ENCODE results near the gene R3HCC1L. TPM values are rescaled to one million over a fixed set of nuclear protein-coding genes. Genes with fewer than 3 reads are reported as not detected.
"Not testable (repeated sequence)": the region's sequence is repeated elsewhere in the genome, so short reads cannot be mapped to it uniquely, and the experiment has no call there.

R3HCC1L gene
- total RNA-seq, 1 experiment from 2014 or later = 30.6 TPM

DNA sequence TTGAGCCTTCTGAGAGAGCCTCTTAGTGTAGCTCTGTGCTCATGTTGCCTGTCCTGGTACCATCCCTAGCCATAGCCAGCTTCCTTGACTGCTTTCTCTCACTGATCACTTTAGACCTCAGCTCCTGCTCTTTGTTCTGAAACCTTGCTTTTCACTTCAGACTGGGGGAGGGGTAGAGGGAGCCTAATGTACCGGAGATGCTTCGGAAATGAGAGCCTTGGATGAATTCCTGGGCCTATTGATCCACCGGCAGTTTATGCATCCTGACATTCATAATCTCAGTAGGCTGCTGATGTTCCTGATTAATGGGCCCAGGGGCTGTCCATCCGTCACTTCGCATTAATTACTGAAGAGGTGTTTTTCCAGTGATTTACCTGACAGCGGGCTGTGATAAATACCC is 38.8 kb downstream of the R3HCC1L start:
- no peak for DNase-seq
- H3K27me3 ChIP-seq = no peaks in the 10 kb centered on the region
- no peak overlapping the region for H3K27ac ChIP-seq

DNA sequence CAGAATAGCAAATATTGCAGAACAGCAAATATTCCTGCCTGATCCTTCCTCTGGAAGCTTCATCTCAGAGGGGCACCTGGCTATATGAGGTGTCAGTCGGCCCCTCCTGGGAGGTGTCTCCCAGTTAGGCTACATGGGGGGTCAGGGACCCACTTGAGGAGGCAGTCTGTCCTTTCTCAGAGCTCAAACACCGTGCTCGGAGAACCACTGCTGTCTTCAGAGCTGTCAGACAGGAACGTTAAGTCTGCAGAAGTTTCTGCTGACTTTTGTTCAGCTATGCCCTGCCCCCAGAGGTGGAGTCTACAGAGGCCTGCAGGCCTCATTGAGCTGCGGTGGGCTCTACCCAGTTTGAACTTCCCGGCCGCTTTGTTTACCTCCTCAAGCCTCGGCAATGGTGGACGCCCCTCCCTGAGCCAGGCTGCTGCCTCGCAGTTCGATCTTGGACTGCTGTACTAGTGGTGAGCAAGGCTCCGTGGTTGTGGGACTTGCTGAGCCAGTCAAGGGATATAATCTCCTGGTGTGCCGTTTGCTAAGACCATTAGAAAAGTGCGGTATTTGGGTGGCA is 48.0 kb downstream of the R3HCC1L start:
- not testable (repeated sequence) for H3K4me1 ChIP-seq; H3K27ac ChIP-seq; H3K9me3 ChIP-seq (replicated peaks); H3K27me3 ChIP-seq; DNase-seq; H3K4me3 ChIP-seq
- peaks cover 11% of the 10 kb centered on the region; the same call in 1 of the 2 replicates for H3K36me3 ChIP-seq

More for the DNA sequence above, 38.8 kb downstream of the R3HCC1L start:
- peaks cover 3% of the 10 kb centered on the region; the same call in 1 of the 2 replicates for H3K9me3 ChIP-seq (replicated peaks)
- peaks cover 16% of the 10 kb centered on the region for H3K36me3 ChIP-seq
- H3K4me1 ChIP-seq = peaks cover 13% of the 10 kb centered on the region
- no peak overlapping the region for H3K4me3 ChIP-seq

DNA sequence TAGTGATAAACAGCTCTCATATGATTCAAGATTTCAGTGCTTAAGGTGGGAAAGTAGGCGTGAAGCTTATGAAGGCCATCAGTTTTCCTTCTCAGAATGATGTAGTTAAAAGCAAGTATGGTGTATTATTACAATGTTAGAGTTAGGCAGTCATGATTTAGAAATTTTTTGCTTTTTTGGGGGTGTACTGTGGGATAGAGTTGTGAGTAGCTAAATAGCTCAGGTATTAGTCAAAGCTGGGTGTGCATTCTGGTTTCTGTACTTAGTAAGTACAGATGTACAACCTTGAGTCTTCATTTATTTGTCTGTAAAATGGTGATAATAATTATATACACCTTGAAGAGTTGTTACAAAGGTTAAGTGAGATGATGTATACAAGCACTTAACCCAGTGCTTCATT is 52.2 kb downstream of the R3HCC1L start:
- H3K27ac ChIP-seq = no peak overlapping the region

DNA sequence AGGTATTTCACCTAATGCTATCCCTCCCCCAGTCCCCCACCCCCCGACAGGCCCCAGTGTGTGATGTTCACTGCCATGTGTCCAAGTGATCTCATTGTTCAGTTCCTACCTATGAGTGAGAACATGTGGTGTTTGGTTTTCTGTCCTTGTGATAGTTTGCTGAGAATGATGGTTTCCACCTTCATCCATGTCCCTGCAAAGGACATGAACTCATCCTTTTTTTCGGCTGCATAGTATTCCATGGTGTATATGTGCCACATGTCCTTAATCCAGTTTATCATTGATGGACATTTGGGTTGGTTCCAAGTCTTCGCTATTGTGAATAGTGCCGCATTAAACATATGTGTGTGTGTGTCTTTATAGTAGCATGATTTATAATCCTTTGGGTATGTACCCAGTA is 56.3 kb downstream of the R3HCC1L start:
- H3K36me3 ChIP-seq; H3K4me1 ChIP-seq; H3K4me3 ChIP-seq; H3K27ac ChIP-seq; DNase-seq; H3K27me3 ChIP-seq; H3K9me3 ChIP-seq (replicated peaks): not testable (repeated sequence)

More for the DNA sequence above, 52.2 kb downstream of the R3HCC1L start:
- DNase-seq = no peak
- Histone ChIP-seq H3K27me3 (no peaks in the 10 kb centered on the region), H3K4me3 (no peak overlapping the region), H3K9me3 (replicated peaks) (no peaks in the 10 kb centered on the region), H3K4me1 (no peaks in the 10 kb centered on the region), H3K36me3 (peaks cover 11% of the 10 kb centered on the region; the same call in 1 of the 2 replicates)

DNA sequence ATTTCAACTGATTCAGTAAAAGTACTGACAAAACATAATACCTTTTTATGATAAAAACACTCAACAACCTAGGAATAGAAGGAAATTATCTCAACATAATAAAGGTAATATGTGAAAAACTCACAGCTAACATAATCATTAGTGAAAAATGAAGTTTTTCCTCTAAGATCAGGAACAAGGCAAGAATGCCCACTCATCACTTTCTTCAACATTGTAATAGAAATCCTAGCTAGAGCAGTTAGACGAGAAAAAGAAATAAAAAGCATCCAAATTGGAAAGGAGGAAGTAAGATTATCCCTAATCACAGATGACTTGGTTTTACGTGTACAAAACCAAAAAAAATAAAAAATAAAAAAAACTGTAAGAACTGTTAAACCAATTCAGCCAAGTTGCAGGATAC is 58.6 kb downstream of the R3HCC1L start:
- Histone ChIP-seq H3K9me3 (replicated peaks) (no peaks in the 10 kb centered on the region; the same call in 1 of the 2 replicates), H3K4me3 (no peak overlapping the region), H3K27ac (no peak overlapping the region), H3K36me3 (peaks cover 7% of the 10 kb centered on the region), H3K4me1 (no peaks in the 10 kb centered on the region), H3K27me3 (no peaks in the 10 kb centered on the region)
- no peak for DNase-seq

DNA sequence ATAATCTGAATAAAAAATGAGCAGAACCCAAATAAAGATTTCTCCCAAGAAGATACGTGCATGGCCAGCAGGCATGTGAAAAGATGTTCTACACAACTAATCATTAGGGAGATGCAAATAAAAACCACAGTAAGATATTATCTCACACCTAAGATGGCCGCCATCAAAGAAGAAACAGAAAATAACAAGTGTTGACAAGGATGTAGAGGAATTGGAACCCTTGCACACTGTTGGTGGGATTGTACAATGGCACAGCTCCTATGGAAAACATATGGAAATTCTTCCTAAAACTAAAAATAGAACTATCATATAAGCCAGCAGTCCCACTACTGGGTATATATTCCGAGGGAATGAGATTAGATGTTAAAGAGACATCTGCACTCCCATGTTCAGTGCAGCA is 60.2 kb downstream of the R3HCC1L start:
- Histone ChIP-seq H3K4me1 (no peaks in the 10 kb centered on the region), H3K36me3 (peaks cover 7% of the 10 kb centered on the region), H3K27ac (no peak overlapping the region), H3K27me3 (no peaks in the 10 kb centered on the region), H3K9me3 (replicated peaks) (no peaks in the 10 kb centered on the region; the same call in 1 of the 2 replicates), H3K4me3 (no peak overlapping the region)
- no peak for DNase-seq

DNA sequence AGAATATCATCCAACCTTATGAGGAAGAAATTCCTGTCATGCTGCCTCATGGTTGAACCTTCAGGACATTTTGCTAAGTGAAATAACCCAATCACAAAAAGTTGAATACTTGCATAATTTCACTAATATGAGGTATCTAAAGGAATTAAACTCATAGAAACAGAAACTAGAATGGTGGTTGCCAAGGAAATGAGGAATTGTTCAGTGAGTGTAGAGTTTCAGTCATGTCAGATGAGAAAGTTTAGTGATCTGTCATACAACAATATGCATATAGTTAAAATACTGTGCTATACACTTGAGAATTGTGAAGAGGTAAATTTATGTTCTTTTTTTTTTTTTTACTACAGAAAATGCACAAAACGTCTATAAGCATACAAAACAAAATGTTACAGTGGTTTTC is 60.7 kb downstream of the R3HCC1L start:
- DNase-seq = no peak
- Histone ChIP-seq H3K27ac (no peak overlapping the region), H3K4me1 (no peaks in the 10 kb centered on the region), H3K4me3 (no peak overlapping the region), H3K36me3 (peaks cover 7% of the 10 kb centered on the region), H3K27me3 (no peaks in the 10 kb centered on the region), H3K9me3 (replicated peaks) (no peaks in the 10 kb centered on the region; the same call in 1 of the 2 replicates)

DNA sequence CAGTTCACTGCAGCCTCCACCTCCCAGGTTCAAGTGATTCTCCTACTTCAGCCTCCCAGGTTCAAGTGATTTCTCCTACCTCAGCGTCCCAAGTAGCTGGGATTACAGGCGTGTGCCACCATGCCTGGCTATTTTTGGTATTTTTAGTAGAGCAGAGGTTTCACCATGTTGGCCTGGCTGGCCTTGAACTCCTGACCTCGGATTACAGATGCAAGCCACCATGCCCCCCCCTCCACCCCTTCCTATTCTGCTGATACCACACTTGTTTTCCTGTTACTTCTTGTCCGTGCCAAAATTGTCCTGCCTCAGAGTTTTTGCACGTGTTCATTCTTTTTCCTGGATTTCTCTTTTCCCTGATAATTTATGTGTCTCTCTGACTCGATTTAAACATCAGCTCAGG is 62.5 kb downstream of the R3HCC1L start:
- no peak overlapping the region for H3K4me3 ChIP-seq

DNA sequence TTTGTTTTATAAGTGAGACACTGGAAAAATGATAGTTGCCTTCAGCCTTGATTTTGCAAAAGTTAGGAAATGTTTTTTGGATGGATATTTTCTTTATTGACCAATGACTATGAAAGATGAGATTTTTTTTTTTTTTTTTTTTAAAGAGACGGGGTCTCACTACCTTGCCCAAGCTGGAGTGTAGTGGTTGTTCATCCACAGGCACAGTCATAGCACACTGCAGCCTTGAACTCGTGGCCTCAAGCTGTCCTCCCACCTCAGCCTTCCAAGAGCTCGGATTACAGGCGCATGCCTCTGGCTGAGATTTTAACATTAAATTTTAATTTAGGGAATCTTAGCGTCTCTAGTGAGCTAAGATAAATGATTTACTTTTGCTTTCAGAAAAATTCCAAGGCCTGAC is 67.3 kb downstream of the R3HCC1L start:
- no peaks in the 10 kb centered on the region for H3K9me3 ChIP-seq (replicated peaks)
- no peaks in the 10 kb centered on the region for H3K4me1 ChIP-seq
- H3K27ac ChIP-seq = no peak overlapping the region
- H3K36me3 ChIP-seq = no peaks in the 10 kb centered on the region; the same call in 1 of the 2 replicates
- no peak for DNase-seq
- no peak overlapping the region for H3K4me3 ChIP-seq
- H3K27me3 ChIP-seq = no peaks in the 10 kb centered on the region

More for the DNA sequence above, 62.5 kb downstream of the R3HCC1L start:
- H3K4me1 ChIP-seq = no peaks in the 10 kb centered on the region
- H3K27ac ChIP-seq = no peak overlapping the region
- no peak for DNase-seq
- H3K36me3 ChIP-seq = peaks cover 7% of the 10 kb centered on the region
- H3K9me3 ChIP-seq (replicated peaks) = no peaks in the 10 kb centered on the region; the same call in 1 of the 2 replicates
- no peaks in the 10 kb centered on the region for H3K27me3 ChIP-seq

DNA sequence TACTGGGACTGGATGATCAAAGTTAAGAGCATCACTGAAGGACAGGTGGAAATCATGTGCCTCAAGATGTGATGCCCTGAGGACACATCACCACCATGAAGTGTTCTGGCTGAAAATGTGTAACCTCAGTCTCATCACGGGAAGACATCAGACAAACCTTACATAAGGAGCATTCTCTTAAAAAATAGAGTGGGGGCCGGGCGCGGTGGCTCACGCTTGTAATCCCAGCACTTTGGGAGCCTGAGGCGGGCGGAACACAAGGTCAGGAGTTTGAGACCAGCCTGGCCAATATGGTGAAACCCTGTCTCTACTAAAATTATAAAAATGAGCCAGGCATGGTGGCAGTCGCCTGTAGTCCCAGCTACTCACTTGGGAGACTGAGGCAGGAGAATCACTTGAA is 67.9 kb downstream of the R3HCC1L start:
- Histone ChIP-seq H3K9me3 (replicated peaks) (no peaks in the 10 kb centered on the region), H3K27me3 (no peaks in the 10 kb centered on the region), H3K4me1 (no peaks in the 10 kb centered on the region), H3K4me3 (no peak overlapping the region), H3K27ac (no peak overlapping the region), H3K36me3 (no peaks in the 10 kb centered on the region; the same call in 1 of the 2 replicates)
- no peak for DNase-seq

DNA sequence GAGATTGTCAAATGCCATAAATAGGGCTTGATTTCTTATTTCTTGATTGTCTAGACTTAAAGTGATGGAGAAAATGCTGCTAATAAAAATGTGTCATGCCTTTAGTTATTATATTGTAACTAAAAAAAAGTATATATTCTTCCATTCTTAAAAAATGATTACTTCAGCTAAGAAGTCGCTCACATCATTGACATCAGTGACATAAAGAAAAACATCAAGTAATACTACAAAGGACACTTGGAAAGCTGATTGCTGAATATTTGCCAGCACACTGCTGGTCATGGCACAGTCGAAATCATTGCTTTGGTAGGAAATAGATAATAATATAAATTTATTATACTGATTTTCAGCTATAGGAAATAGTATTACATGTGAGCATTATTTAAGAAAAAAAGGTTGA is 70.9 kb downstream of the R3HCC1L start:
- Histone ChIP-seq H3K9me3 (replicated peaks) (no peaks in the 10 kb centered on the region), H3K4me1 (no peaks in the 10 kb centered on the region), H3K27ac (no peak overlapping the region), H3K4me3 (no peak overlapping the region), H3K36me3 (peaks cover 10% of the 10 kb centered on the region), H3K27me3 (no peaks in the 10 kb centered on the region)
- no peak for DNase-seq

DNA sequence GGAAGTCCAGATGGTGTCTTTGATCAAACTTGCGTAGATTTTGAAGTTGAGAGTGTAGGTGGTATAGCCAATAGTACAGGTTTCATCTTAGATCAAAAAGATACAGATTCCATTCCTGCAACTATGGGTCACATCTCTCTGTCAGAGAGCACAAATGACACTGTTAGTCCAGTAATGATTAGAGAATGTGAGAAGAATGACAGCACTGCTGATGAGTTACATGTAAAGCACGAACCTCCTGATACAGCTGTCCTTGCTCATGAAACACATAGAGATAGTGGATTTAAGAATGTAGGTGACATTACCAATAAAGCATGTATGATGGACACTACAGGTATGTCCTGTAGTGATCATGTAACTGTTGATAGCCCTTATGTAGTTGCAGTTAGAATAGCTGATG is 74.5 kb downstream of the R3HCC1L start:
- H3K4me3 ChIP-seq = no peak overlapping the region
- no peak overlapping the region for H3K27ac ChIP-seq
- H3K36me3 ChIP-seq = peaks cover 10% of the 10 kb centered on the region; the same call in 1 of the 2 replicates
- no peak for DNase-seq
- no peaks in the 10 kb centered on the region for H3K4me1 ChIP-seq
- no peaks in the 10 kb centered on the region for H3K9me3 ChIP-seq (replicated peaks)
- no peaks in the 10 kb centered on the region for H3K27me3 ChIP-seq

DNA sequence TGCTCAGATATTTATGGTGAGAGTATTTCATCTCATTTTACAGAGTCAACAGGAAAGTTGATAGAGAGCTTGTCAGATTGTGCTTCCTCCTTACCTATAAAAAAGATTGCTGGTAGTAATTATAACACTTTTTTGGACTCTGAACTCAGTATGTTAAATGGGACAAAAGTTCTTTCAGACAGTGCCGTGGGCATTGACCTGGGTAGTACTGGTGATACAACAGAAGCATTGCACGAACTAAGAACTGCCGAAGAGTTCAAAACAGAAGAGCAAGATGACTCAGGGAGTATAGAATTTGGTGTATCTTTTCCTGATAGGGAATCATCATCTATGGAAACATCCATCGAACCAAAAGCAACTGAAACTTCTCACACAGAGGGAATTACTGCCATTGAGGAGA is 75.0 kb downstream of the R3HCC1L start:
- Histone ChIP-seq H3K27me3 (no peaks in the 10 kb centered on the region), H3K4me1 (no peaks in the 10 kb centered on the region), H3K36me3 (peaks cover 10% of the 10 kb centered on the region; the same call in 1 of the 2 replicates), H3K9me3 (replicated peaks) (no peaks in the 10 kb centered on the region), H3K4me3 (no peak overlapping the region), H3K27ac (no peak overlapping the region)
- no peak for DNase-seq

DNA sequence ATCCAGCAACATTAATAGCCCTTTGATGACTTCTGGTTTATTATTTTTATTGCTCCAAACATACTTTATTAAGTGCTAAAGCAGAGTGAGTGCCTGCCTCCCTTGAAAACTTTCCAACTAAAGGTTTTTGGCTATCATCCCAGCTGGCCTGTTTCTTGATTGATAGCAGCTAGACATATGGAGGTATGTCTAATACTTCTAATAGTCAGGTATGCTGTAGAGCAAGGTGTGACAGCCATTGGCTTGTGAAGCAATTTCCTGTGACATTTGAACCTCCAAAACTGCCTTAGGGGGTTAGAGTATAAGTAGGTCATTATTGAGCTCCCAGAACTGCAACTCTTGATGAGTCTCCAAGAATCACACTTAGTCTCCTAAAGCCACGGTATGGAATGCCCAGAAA is 77.7 kb downstream of the R3HCC1L start:
- Histone ChIP-seq H3K27me3 (no peaks in the 10 kb centered on the region), H3K4me3 (no peak overlapping the region), H3K9me3 (replicated peaks) (no peaks in the 10 kb centered on the region), H3K27ac (no peak overlapping the region), H3K4me1 (no peaks in the 10 kb centered on the region), H3K36me3 (peaks cover 10% of the 10 kb centered on the region; the same call in 1 of the 2 replicates)
- no peak for DNase-seq

DNA sequence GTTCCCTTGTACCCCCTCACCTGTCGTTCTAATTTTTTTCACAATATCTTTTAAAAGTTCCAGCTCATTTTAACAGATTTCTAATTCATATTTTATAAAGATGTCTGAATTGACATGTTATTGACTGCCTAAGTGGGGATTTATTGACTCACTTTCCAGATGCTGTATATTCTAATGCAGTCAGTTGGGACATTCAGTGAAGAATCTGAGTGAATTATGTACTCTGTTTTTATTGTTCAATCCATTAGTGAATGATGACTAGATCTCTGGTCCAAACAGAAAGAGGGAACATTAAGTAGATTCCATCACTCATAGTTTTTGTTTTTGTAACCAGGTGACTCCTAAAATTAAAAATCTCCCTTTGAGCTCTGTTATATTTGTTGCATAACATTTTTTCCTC is 79.3 kb downstream of the R3HCC1L start:
- no peak overlapping the region for H3K4me3 ChIP-seq
- H3K27ac ChIP-seq = no peak overlapping the region
- no peaks in the 10 kb centered on the region for H3K27me3 ChIP-seq
- no peaks in the 10 kb centered on the region for H3K4me1 ChIP-seq
- peaks cover 8% of the 10 kb centered on the region; the same call in 1 of the 2 replicates for H3K36me3 ChIP-seq
- H3K9me3 ChIP-seq (replicated peaks) = no peaks in the 10 kb centered on the region; the same call in 1 of the 2 replicates
- DNase-seq = no peak

DNA sequence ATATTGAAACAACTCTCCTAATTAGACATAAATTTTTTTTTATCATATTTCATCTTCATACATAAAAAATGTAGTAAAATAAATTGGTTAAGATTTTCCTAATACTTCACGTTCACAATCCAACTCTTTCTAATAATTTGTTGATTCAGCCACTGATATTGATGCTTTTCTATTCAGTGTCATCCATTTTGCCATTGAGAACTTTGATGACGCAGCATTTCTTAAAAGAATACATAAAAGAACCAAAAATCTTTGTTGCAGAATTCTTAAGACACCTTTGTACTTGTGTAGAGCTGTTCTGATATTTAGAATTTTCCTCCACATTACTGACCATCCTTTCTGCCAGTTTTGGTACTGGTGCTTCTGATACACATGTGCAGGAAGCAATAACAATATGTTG is 80.9 kb downstream of the R3HCC1L start:
- Histone ChIP-seq H3K9me3 (replicated peaks) (no peaks in the 10 kb centered on the region; the same call in 1 of the 2 replicates), H3K36me3 (no peaks in the 10 kb centered on the region; the same call in 1 of the 2 replicates), H3K27ac (no peak overlapping the region), H3K4me3 (no peak overlapping the region), H3K27me3 (no peaks in the 10 kb centered on the region), H3K4me1 (no peaks in the 10 kb centered on the region)
- no peak for DNase-seq
